Endothelial cell of umbilical vein (primary cell): ENCODE measurements around the gene ATF7IP. TPM values are rescaled to one million over a fixed set of nuclear protein-coding genes. Genes with fewer than 3 reads are reported as not detected.

Source experiments
- BruUV-seq: library from RNA; stranded (reverse); fragments of 400-500 nt; replicated peaks from 2 replicates; lab custom pipeline; 2021; lab: Mats Ljungman, UMichigan
- CTCF ChIA-PET: fragments of 300-600, 350-600 bp; sonication (Branson Sonifier 250); formaldehyde crosslinking; loops from one replicate; lab custom pipeline; 2021; ENCODE audit warnings: antibody characterized with exemption, inconsistent platforms; lab: Charles Lee
- POLR2A ChIA-PET: fragments of 300-600, 350-600 bp; sonication (Branson Sonifier 250); formaldehyde crosslinking; loops from one replicate; lab custom pipeline; 2021; ENCODE audit warnings: antibody characterized with exemption, inconsistent platforms; lab: Charles Lee
- DNase-seq: peaks from one replicate; pipeline ENCODE4 v3.0.0-alpha.2; 2011; ENCODE audit warnings: low read depth, low spot score
- FAIRE-seq: peaks from 2 replicates; lab custom pipeline; 2011; peaks lifted over from hg19 to GRCh38; lab: Jason Lieb, UNC
- H2AFZ ChIP-seq: 2 replicates; pipeline ENCODE4 v1.6.0; 2012; ENCODE audit warnings: low read depth, low read length, control low read depth, inconsistent platforms
- H3K27ac ChIP-seq: 2 replicates; pipeline ENCODE4 v1.5.1; 2011; ENCODE audit warnings: low read depth, mild to moderate bottlenecking, control low read depth, low read length, moderate library complexity; ENCODE audit not compliant: insufficient read depth
- H3K27me3 ChIP-seq, 2 experiments: 2 replicates each; pipeline versions ENCODE4 v1.6.0 to v1.6.1; 2011; ENCODE audit warnings: low read length in 2 of 2, mixed read lengths in 1 of 2; ENCODE audit not compliant: control insufficient read depth in 2 of 2, insufficient read depth in 2 of 2
- H3K36me3 ChIP-seq, 2 experiments: 2 replicates in 1 of 2; 3 replicates in 1 of 2; pipeline ENCODE4 v1.5.1; 2011; ENCODE audit warnings: low read length in 2 of 2, mild to moderate bottlenecking in 1 of 2, moderate library complexity in 1 of 2; ENCODE audit not compliant: control insufficient read depth in 2 of 2, insufficient read depth in 2 of 2; ENCODE audit errors: extremely low read depth in 1 of 2
- H3K4me1 ChIP-seq: 3 replicates; pipeline ENCODE4 v1.5.1; 2011; ENCODE audit warnings: mild to moderate bottlenecking, low read length; ENCODE audit not compliant: control insufficient read depth, insufficient read depth; ENCODE audit errors: extremely low read depth
- H3K4me2 ChIP-seq: 2 replicates; pipeline ENCODE4 v1.6.1; 2011; ENCODE audit warnings: low read length, control low read depth, mixed read lengths; ENCODE audit not compliant: insufficient read depth
- H3K4me3 ChIP-seq, 3 experiments: fragments of 200-600 bp in 1 of 3; sonication (generic), shearing (Covaris generic) in 1 of 3; replicated peaks in 1 of 3; 2 replicates each; pipeline ENCODE4 v1.5.1; 2011 to 2016; ENCODE audit warnings: control low read depth in 3 of 3, low read length in 3 of 3, mild to moderate bottlenecking in 2 of 3, inconsistent platforms in 1 of 3, low read depth in 1 of 3, moderate library complexity in 1 of 3; ENCODE audit not compliant: insufficient read depth in 1 of 3
- H3K79me2 ChIP-seq: 2 replicates; pipeline ENCODE4 v1.6.0; 2012; ENCODE audit warnings: low read length, inconsistent platforms; ENCODE audit not compliant: control insufficient read depth, insufficient read depth
- H3K9ac ChIP-seq: replicated peaks from 2 replicates; pipeline ENCODE3; 2011; ENCODE audit warnings: low read length, control low read depth; ENCODE audit not compliant: insufficient read depth; ENCODE audit errors: extremely low read depth
- H3K9me1 ChIP-seq: replicated peaks from 3 replicates; pipeline ENCODE4 v1.6.0; 2011; ENCODE audit warnings: mild to moderate bottlenecking, low read length; ENCODE audit not compliant: control insufficient read depth, insufficient read depth; ENCODE audit errors: extremely low read depth
- H3K9me3 ChIP-seq: replicated peaks from 2 replicates; pipeline ENCODE4 v1.5.1; 2012; ENCODE audit warnings: low read length, inconsistent platforms; ENCODE audit not compliant: control insufficient read depth, insufficient read depth
- H4K20me1 ChIP-seq: replicated peaks from 2 replicates; pipeline ENCODE3; 2011; ENCODE audit warnings: mild to moderate bottlenecking, low read length; ENCODE audit not compliant: control insufficient read depth, insufficient read depth; ENCODE audit errors: extremely low read depth
- EZH2 ChIP-seq: IDR thresholded peaks from 2 replicates; pipeline ENCODE4 v1.6.1; 2012; ENCODE audit warnings: borderline replicate concordance, low read depth, mild to moderate bottlenecking, moderate library complexity, low read length, inconsistent platforms; ENCODE audit not compliant: severe bottlenecking
- FOS ChIP-seq: IDR thresholded peaks from 2 replicates; pipeline ENCODE4 v1.6.1; 2011; ENCODE audit warnings: mild to moderate bottlenecking, low read length, moderate library complexity, borderline replicate concordance; ENCODE audit not compliant: insufficient read depth
- GATA2 ChIP-seq: IDR thresholded peaks from 2 replicates; pipeline ENCODE4 v1.7.0; 2011; ENCODE audit warnings: low read depth, mild to moderate bottlenecking, moderate library complexity, mixed read lengths, low read length; ENCODE audit not compliant: insufficient read length, insufficient read depth
- JUN ChIP-seq: IDR thresholded peaks from 2 replicates; pipeline ENCODE4 v1.6.1; 2011; ENCODE audit warnings: borderline replicate concordance, low read depth; ENCODE audit not compliant: insufficient read length, insufficient read depth
- MYC ChIP-seq: IDR thresholded peaks from one replicate; pipeline ENCODE4 v1.6.1; 2011; ENCODE audit warnings: mild to moderate bottlenecking, low read depth, low read length
- POLR2A ChIP-seq: IDR thresholded peaks from 2 replicates; pipeline ENCODE4 v1.6.1; 2012; ENCODE audit warnings: low read depth, mild to moderate bottlenecking, control low read depth, low read length
- POLR2AphosphoS5 ChIP-seq: IDR thresholded peaks from 2 replicates; pipeline ENCODE4 v1.6.1; 2012; ENCODE audit warnings: low read depth, mild to moderate bottlenecking, control low read depth, low read length, moderate library complexity; ENCODE audit not compliant: insufficient read depth
- dilution Hi-C: fragments of 300-500 bp; cut with MboI; formaldehyde crosslinking; loops from one replicate; pipeline ENCODE4 v1.15.0; 2019; ENCODE audit warnings: low sequenced_read_pairs; ENCODE audit not compliant: extremely low pct_ligation_motif_present
- intact Hi-C: fragments of 100-400 bp; cut with micrococcal nuclease; formaldehyde crosslinking; loops from one replicate; pipeline ENCODE4 v1.10.0; 2022
- polyA plus RNA-seq, 4 experiments: library from polyadenylated mRNA; depleted of rRNA in 3 of 4; stranded (reverse) in 3 of 4; unstranded in 1 of 4; fragments of >200 nt; gene quantifications; 2 replicates each; pipeline versions ENCODE4 v1.2.1 to v1.2.3, GENCODE V29; 2011 to 2012; ENCODE audit warnings: missing spikeins in 1 of 4
- total RNA-seq: library from RNA; stranded (reverse); gene quantifications from 2 replicates; pipeline ENCODE4 v1.2.3, GENCODE V29; 2021
- TF ChIP-seq, protein P1 (sequence below): IDR thresholded peaks from 2 replicates; pipeline ENCODE4 v1.6.1; 2011; ENCODE audit not compliant: insufficient read depth, insufficient read length
- TF ChIP-seq, protein P2 (sequence below), 2 donors: IDR thresholded peaks; 1 replicate in 1 of 2; 2 replicates in 1 of 2; pipeline ENCODE4 v1.5.1; 2011; ENCODE audit warnings: low read length in 2 of 2, mild to moderate bottlenecking in 2 of 2, moderate library complexity in 2 of 2, control low read depth in 1 of 2, inconsistent platforms in 1 of 2, low read depth in 1 of 2; ENCODE audit not compliant: insufficient read depth in 1 of 2; ENCODE audit errors: extremely low read depth in 1 of 2

The ATF7IP gene
- total and polyA plus RNA-seq, 2 donors (not counting 3 experiments of a cell fraction or from before 2014, with no cell fraction given) = 14.5 to 73.5 TPM

DNA sequence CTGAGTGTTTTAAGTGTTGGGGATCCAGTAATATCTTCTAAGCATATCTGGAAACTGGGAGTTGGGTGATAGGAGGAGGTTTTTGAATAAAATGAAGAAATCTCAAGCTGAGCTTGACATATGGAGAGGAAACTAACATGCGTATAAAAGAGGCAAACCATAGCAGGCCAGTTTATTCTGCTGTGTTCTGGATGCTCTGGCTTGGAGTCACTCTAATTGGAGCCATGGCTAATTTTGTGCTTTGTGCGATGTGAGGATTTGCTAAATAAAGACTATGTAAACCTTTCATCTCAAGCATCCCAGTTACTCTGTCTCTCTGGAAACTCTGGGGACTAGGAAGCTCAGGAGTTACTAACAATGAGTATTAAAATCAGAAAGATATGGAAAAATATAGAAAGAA is 66.5 kb downstream of the ATF7IP start:
- dilution Hi-C loops = no loop called here
- CTCF ChIA-PET = no interaction called here
- BruUV-seq = no TSS peak

DNA sequence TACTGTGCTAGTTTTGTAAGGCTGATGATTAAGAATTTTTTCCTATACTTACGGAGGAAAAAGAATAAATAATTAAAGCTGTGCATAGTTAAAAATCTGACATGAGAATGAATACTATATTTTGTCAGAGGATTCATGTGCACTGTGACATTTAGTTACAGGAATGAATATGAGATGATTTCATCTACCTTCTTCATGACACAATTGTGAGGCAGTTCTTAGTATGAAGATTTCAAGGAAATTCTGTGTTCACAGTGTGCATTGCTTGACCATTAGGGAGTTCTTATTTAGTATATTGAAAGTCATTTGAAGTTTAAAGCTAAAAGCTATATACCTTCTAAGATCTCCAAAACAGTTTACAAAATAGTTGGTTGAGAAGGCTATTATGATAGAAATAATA is 70.1 kb downstream of the ATF7IP start:
- Histone ChIP-seq H3K27ac (no peak overlapping the region), H3K9me1 (no peaks in the 10 kb centered on the region), H3K4me3 (no peak overlapping the region), H3K27me3 (no peaks in the 10 kb centered on the region), H2AFZ (no peak overlapping the region), H4K20me1 (peaks cover 3% of the 10 kb centered on the region), H3K4me1 (no peaks in the 10 kb centered on the region), H3K9me3 (no peaks in the 10 kb centered on the region), H3K79me2 (peaks cover 28% of the 10 kb centered on the region), H3K36me3 (peaks cover 6 to 7% of the 10 kb centered on the region in 2 experiments), H3K4me2 (no peak overlapping the region), H3K9ac (no peak overlapping the region)
- TF ChIP-seq JUN = no peak
- TF ChIP-seq, protein P1, sequence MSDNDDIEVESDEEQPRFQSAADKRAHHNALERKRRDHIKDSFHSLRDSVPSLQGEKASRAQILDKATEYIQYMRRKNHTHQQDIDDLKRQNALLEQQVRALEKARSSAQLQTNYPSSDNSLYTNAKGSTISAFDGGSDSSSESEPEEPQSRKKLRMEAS = no peak
- TF ChIP-seq MYC = no peak
- no peak for TF ChIP-seq POLR2A
- no peak for TF ChIP-seq GATA2
- no peak for TF ChIP-seq EZH2
- no peak for TF ChIP-seq FOS
- TF ChIP-seq, protein P2, sequence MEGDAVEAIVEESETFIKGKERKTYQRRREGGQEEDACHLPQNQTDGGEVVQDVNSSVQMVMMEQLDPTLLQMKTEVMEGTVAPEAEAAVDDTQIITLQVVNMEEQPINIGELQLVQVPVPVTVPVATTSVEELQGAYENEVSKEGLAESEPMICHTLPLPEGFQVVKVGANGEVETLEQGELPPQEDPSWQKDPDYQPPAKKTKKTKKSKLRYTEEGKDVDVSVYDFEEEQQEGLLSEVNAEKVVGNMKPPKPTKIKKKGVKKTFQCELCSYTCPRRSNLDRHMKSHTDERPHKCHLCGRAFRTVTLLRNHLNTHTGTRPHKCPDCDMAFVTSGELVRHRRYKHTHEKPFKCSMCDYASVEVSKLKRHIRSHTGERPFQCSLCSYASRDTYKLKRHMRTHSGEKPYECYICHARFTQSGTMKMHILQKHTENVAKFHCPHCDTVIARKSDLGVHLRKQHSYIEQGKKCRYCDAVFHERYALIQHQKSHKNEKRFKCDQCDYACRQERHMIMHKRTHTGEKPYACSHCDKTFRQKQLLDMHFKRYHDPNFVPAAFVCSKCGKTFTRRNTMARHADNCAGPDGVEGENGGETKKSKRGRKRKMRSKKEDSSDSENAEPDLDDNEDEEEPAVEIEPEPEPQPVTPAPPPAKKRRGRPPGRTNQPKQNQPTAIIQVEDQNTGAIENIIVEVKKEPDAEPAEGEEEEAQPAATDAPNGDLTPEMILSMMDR (IDR thresholded peaks at IDR 0.05; ENCODE audit: extremely low read depth in 1 of 2, insufficient read depth in 1 of 2, low read depth in 1 of 2, low read length in 2 of 2) = no peak
- no peak for TF ChIP-seq POLR2AphosphoS5
- CTCF ChIA-PET = interaction anchor here (1.0 to 3.1 kb wide), 2 partner anchors 20 to 197 kb away, joined by 3 to 10 read pairs; no protein-coding TSS in a partner anchor
- BruUV-seq = no TSS peak
- intact Hi-C loops = no loop called here
- DNase-seq = no peak
- dilution Hi-C loops = no loop called here
- no peak for FAIRE-seq
- POLR2A ChIA-PET = no interaction called here

More for the DNA sequence above, 66.5 kb downstream of the ATF7IP start:
- no peak overlapping the region for H3K27ac ChIP-seq
- intact Hi-C loops = no loop called here
- POLR2A ChIA-PET = no interaction called here
- no peaks in the 10 kb centered on the region for H3K9me3 ChIP-seq
- FAIRE-seq = no peak
- peaks cover 61% of the 10 kb centered on the region for H3K79me2 ChIP-seq
- peaks cover 2 to 5% of the 10 kb centered on the region in 2 experiments for H3K36me3 ChIP-seq
- no peak overlapping the region for H2AFZ ChIP-seq
- no peak for TF ChIP-seq POLR2A
- no peak for TF ChIP-seq POLR2AphosphoS5
- no peak for TF ChIP-seq MYC
- TF ChIP-seq GATA2 = no peak
- TF ChIP-seq JUN = no peak
- TF ChIP-seq, protein P1 = no peak
- TF ChIP-seq EZH2 = no peak
- no peak for TF ChIP-seq FOS
- H3K4me2 ChIP-seq = no peak overlapping the region
- H3K9me1 ChIP-seq = no peaks in the 10 kb centered on the region
- no peak for DNase-seq
- H3K4me1 ChIP-seq = no peaks in the 10 kb centered on the region
- H3K4me3 ChIP-seq = no peak overlapping the region
- peaks cover 3% of the 10 kb centered on the region for H4K20me1 ChIP-seq
- no peaks in the 10 kb centered on the region for H3K27me3 ChIP-seq
- H3K9ac ChIP-seq = no peak overlapping the region
